MM.1S (cell line): ENCODE measurements around the gene FCRL5.
A peak's percentile ranks its signal among the peaks of the same experiment; 100 is the strongest.

Experiments
- DNase-seq: peaks from one replicate; pipeline ENCODE4 v3.0.0-alpha.2; 2015
- H2AFZ ChIP-seq: fragments of 300-600 bp; sonication (generic); 2 replicates; pipeline ENCODE4 v1.6.0; 2016; ENCODE audit warnings: antibody characterized with exemption, low read length
- H3F3A ChIP-seq: fragments of 300-600 bp; sonication (generic); 2 replicates; pipeline ENCODE4 v1.6.1; 2016; ENCODE audit warnings: mild to moderate bottlenecking, antibody characterized with exemption, low read length, moderate library complexity, mixed read lengths; ENCODE audit not compliant: insufficient read depth
- H3K27ac ChIP-seq: fragments of 300-600 bp; sonication (generic); 2 replicates; pipeline ENCODE4 v1.5.1; 2016; ENCODE audit warnings: mild to moderate bottlenecking, low read length
- H3K27me3 ChIP-seq: fragments of 300-600 bp; sonication (generic); replicated peaks from 2 replicates; pipeline ENCODE4 v1.6.0; 2016; ENCODE audit warnings: low read length; ENCODE audit not compliant: insufficient read depth
- H3K36me3 ChIP-seq: fragments of 300-600 bp; sonication (generic); replicated peaks from 2 replicates; pipeline ENCODE4 v1.6.1; 2016; ENCODE audit warnings: mild to moderate bottlenecking, low read length, mixed read lengths; ENCODE audit not compliant: insufficient read depth
- H3K4me1 ChIP-seq: fragments of 300-600 bp; sonication (generic); 2 replicates; pipeline ENCODE4 v1.6.1; 2016; ENCODE audit warnings: low read length, mixed read lengths
- H3K4me2 ChIP-seq: fragments of 300-600 bp; sonication (generic); 2 replicates; pipeline ENCODE4 v1.6.0; 2016; ENCODE audit warnings: low read depth, low read length
- H3K4me3 ChIP-seq: fragments of 300-600 bp; sonication (generic); 2 replicates; pipeline ENCODE4 v1.5.1; 2016; ENCODE audit warnings: low read length, mixed read lengths
- H3K79me2 ChIP-seq: fragments of 300-600 bp; sonication (generic); 2 replicates; pipeline ENCODE4 v1.6.1; 2016; ENCODE audit warnings: mixed run types, low read length, mixed read lengths
- H3K9ac ChIP-seq: fragments of 300-600 bp; sonication (generic); 2 replicates; pipeline ENCODE4 v1.6.1; 2016; ENCODE audit warnings: low read length, mixed read lengths
- H3K9me2 ChIP-seq: fragments of 300-600 bp; sonication (generic); replicated peaks from 2 replicates; pipeline ENCODE4 v1.6.1; 2016; ENCODE audit warnings: mild to moderate bottlenecking, low read length, mixed read lengths; ENCODE audit not compliant: insufficient read depth
- H3K9me3 ChIP-seq: fragments of 300-600 bp; sonication (generic); replicated peaks from 2 replicates; pipeline ENCODE4 v1.6.1; 2016; ENCODE audit warnings: mild to moderate bottlenecking, low read length, mixed read lengths; ENCODE audit not compliant: insufficient read depth
- H4K20me1 ChIP-seq: fragments of 300-600 bp; sonication (generic); 2 replicates; pipeline ENCODE4 v1.6.1; 2016; ENCODE audit warnings: mild to moderate bottlenecking, low read length, moderate library complexity, mixed read lengths; ENCODE audit not compliant: insufficient read depth
- CTCF ChIP-seq: fragments of 300-600 bp; sonication (generic); IDR thresholded peaks from 2 replicates; pipeline ENCODE4 v1.5.1; 2016; ENCODE audit warnings: antibody characterized with exemption, low read length, mixed read lengths
- EZH2 ChIP-seq: fragments of 300-600 bp; sonication (generic); optimal IDR thresholded peaks from 2 replicates; pipeline ENCODE3; 2017; ENCODE audit warnings: low read depth, mild to moderate bottlenecking, antibody characterized with exemption, low read length, mixed read lengths
- EZH2phosphoT487 ChIP-seq: fragments of 300-600 bp; sonication (generic); IDR thresholded peaks from 2 replicates; pipeline ENCODE4 v1.6.1; 2018; ENCODE audit warnings: antibody characterized with exemption, low read length

Gene FCRL5

GRCh38 chr1:157497987-157498735, 54.2 kb downstream of the FCRL5 start:
- Histone ChIP-seq H3F3A (peaks cover 27% of the 10 kb centered on the region), H4K20me1 (no peaks in the 10 kb centered on the region), H3K36me3 (no peaks in the 10 kb centered on the region), H3K79me2 (no peaks in the 10 kb centered on the region), H3K27me3 (no peaks in the 10 kb centered on the region; the same call in 1 of the 2 replicates), H3K4me3 (no peak overlapping the region), H3K4me2 (no peak overlapping the region), H3K9ac (no peak overlapping the region), H2AFZ (no peak overlapping the region), H3K27ac (no peak overlapping the region), H3K9me2 (no peaks in the 10 kb centered on the region), H3K4me1 (peaks cover 42% of the 10 kb centered on the region), H3K9me3 (no peaks in the 10 kb centered on the region)
- DNase-seq, result no peak
- TF ChIP-seq EZH2phosphoT487 (no peak), EZH2 (no peak), CTCF (no peak)

GRCh38 chr1:157497284-157497683, 55.0 kb downstream of the FCRL5 start:
- Histone ChIP-seq H4K20me1 (no peaks in the 10 kb centered on the region), H3K9me3 (no peaks in the 10 kb centered on the region), H2AFZ (no peak overlapping the region), H3K27ac (no peak overlapping the region), H3K9me2 (no peaks in the 10 kb centered on the region), H3K9ac (no peak overlapping the region), H3K4me2 (peak overlapping the region; percentile 31; the same call in 1 of the 2 replicates), H3K4me3 (no peak overlapping the region), H3K4me1 (peaks cover 42% of the 10 kb centered on the region), H3K79me2 (no peaks in the 10 kb centered on the region), H3F3A (peaks cover 27% of the 10 kb centered on the region), H3K27me3 (no peaks in the 10 kb centered on the region; the same call in 1 of the 2 replicates), H3K36me3 (no peaks in the 10 kb centered on the region)
- TF ChIP-seq EZH2 (no peak), CTCF (no peak), EZH2phosphoT487 (no peak)
- peak; percentile 55 for DNase-seq

DNA sequence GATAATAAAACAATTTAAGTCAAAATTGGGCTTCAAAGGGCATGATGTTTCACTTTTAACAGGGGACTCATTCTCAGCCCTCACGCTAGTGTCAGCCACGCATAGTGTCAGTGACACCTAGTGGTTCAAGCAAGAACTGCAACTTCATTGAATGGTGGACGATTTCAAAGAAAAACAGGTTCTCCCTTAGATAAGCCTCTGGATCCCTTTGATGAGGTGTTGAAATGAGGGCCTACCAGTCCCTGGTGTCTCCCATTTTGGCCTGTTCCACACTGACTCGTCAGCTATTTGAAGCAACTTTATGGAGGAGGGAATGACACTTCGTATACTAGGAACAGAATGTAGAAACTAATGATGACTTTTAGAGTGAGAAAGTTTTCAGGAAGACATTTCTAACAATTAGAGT, 56.2 kb downstream of the FCRL5 start:
- H3K4me1 ChIP-seq, result peaks cover 42% of the 10 kb centered on the region
- H4K20me1 ChIP-seq, result no peaks in the 10 kb centered on the region
- no peaks in the 10 kb centered on the region for H3K9me2 ChIP-seq
- peak overlapping the region; percentile 11 for H3K4me2 ChIP-seq
- no peaks in the 10 kb centered on the region for H3K79me2 ChIP-seq
- H2AFZ ChIP-seq, result no peak overlapping the region
- TF ChIP-seq CTCF (peak; percentile 98), EZH2 (no peak), EZH2phosphoT487 (no peak)
- no peak overlapping the region for H3K9ac ChIP-seq
- no peaks in the 10 kb centered on the region for H3K36me3 ChIP-seq
- H3K27ac ChIP-seq, result 0 out of 2 replicates have a peak overlapping the region, but pooled peaks have one; percentile 23
- DNase-seq, result peak; percentile 84
- no peak overlapping the region for H3K4me3 ChIP-seq
- H3K9me3 ChIP-seq, result no peaks in the 10 kb centered on the region
- H3F3A ChIP-seq, result peaks cover 27% of the 10 kb centered on the region
- H3K27me3 ChIP-seq, result no peaks in the 10 kb centered on the region; the same call in 1 of the 2 replicates
